Measurements from ENCODE around the gene NDE1.
A peak's percentile ranks its signal among the peaks of the same experiment; 100 is the strongest.

- TF ChIP-seq PREB (CRISPR knock-in tag; IDR thresholded peaks at IDR 0.05), result no peak
- no peak for TF ChIP-seq YBX1 (IDR thresholded peaks at IDR 0.05)
- TF ChIP-seq POLR2AphosphoS5 (IDR thresholded peaks at IDR 0.05; ENCODE audit: control insufficient read depth, insufficient read depth, low read depth, low read length), result peak; percentile 81; the same call in 1 of the 2 replicates
These were observed 7.4 kb upstream of the NDE1 start for GRCh38 chr16:15642557-15643047.
